ENCODE measurements around the gene IL23R.

GRCh38 chr1:67200755-67201154 lies 34.5 kb downstream of the IL23R start:
- TF ChIP-seq, protein P1, sequence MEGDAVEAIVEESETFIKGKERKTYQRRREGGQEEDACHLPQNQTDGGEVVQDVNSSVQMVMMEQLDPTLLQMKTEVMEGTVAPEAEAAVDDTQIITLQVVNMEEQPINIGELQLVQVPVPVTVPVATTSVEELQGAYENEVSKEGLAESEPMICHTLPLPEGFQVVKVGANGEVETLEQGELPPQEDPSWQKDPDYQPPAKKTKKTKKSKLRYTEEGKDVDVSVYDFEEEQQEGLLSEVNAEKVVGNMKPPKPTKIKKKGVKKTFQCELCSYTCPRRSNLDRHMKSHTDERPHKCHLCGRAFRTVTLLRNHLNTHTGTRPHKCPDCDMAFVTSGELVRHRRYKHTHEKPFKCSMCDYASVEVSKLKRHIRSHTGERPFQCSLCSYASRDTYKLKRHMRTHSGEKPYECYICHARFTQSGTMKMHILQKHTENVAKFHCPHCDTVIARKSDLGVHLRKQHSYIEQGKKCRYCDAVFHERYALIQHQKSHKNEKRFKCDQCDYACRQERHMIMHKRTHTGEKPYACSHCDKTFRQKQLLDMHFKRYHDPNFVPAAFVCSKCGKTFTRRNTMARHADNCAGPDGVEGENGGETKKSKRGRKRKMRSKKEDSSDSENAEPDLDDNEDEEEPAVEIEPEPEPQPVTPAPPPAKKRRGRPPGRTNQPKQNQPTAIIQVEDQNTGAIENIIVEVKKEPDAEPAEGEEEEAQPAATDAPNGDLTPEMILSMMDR (IDR thresholded peaks at IDR 0.05), result no peak
- TF ChIP-seq POLR2A (IDR thresholded peaks at IDR 0.05), result no peak
